ENCODE results near the gene VSIG10L. TPM values are rescaled to one million over a fixed set of nuclear protein-coding genes. Genes with fewer than 3 reads are reported as not detected.

The VSIG10L gene
- polyA plus RNA-seq, 3 donors = 3.5 to 4.4 (median 3.8) TPM

GRCh38 chr19:51339687-51340656, 2.0 kb downstream of the VSIG10L start:
- peak; percentile 73 to 82 (median 82) for DNase-seq (ENCODE audit: low read depth in 3 of 3, low spot score in 2 of 3)

GRCh38 chr19:51339313-51339686, 2.6 kb downstream of the VSIG10L start:
- no peak for DNase-seq (ENCODE audit: low read depth in 3 of 3, low spot score in 2 of 3)

GRCh38 chr19:51338563-51339312, 3.2 kb downstream of the VSIG10L start:
- peak; percentile 62 to 73 (median 70) for DNase-seq (ENCODE audit: low read depth in 3 of 3, low spot score in 2 of 3)

GRCh38 chr19:51337861-51338562, 3.9 kb downstream of the VSIG10L start:
- DNase-seq (ENCODE audit: low read depth in 3 of 3, low spot score in 2 of 3) = no peak

- DNase-seq (ENCODE audit: low read depth in 3 of 3, low spot score in 2 of 3) = no peak
These were observed 4.6 kb downstream of the VSIG10L start for GRCh38 chr19:51337141-51337860.

- DNase-seq (ENCODE audit: low read depth in 3 of 3, low spot score in 2 of 3) = no peak
These were observed 8.0 kb downstream of the VSIG10L start for GRCh38 chr19:51333836-51334460.

GRCh38 chr19:51331716-51332115, 10.2 kb downstream of the VSIG10L start:
- DNase-seq (ENCODE audit: low read depth in 3 of 3, low spot score in 2 of 3) = no peak

GRCh38 chr19:51331193-51331592, 10.7 kb downstream of the VSIG10L start:
- no peak for DNase-seq (ENCODE audit: low read depth in 3 of 3, low spot score in 2 of 3)

GRCh38 chr19:51330366-51330765, 11.6 kb downstream of the VSIG10L start:
- no peak for DNase-seq (ENCODE audit: low read depth in 3 of 3, low spot score in 2 of 3)

- no peak for DNase-seq (ENCODE audit: low read depth in 3 of 3, low spot score in 2 of 3)
These were observed 12.5 kb downstream of the VSIG10L start for GRCh38 chr19:51329411-51329810.

- no peak for DNase-seq (ENCODE audit: low read depth in 3 of 3, low spot score in 2 of 3)
These were observed 14.6 kb downstream of the VSIG10L start for GRCh38 chr19:51327066-51328001.

- no peak for DNase-seq (ENCODE audit: low read depth in 3 of 3, low spot score in 2 of 3)
These were observed 15.5 kb downstream of the VSIG10L start for GRCh38 chr19:51326216-51327065.

GRCh38 chr19:51325161-51325976, 16.6 kb downstream of the VSIG10L start:
- no peak for DNase-seq (ENCODE audit: low read depth in 3 of 3, low spot score in 2 of 3)

GRCh38 chr19:51324167-51324481, 17.8 kb downstream of the VSIG10L start:
- DNase-seq (ENCODE audit: low read depth in 3 of 3, low spot score in 2 of 3) = no peak

- DNase-seq (ENCODE audit: low read depth in 3 of 3, low spot score in 2 of 3) = no peak
These were observed 18.3 kb downstream of the VSIG10L start for GRCh38 chr19:51323481-51324166.

GRCh38 chr19:51321799-51322198, 20.1 kb downstream of the VSIG10L start:
- no peak for DNase-seq (ENCODE audit: low read depth in 3 of 3, low spot score in 2 of 3)

- peak in 1 of 3 donors; percentile 36 for DNase-seq (ENCODE audit: low read depth in 3 of 3, low spot score in 2 of 3)
These were observed 21.7 kb downstream of the VSIG10L start for GRCh38 chr19:51320280-51320657.

Measured in right renal cortex interstitium (tissue), 3 donors.